ENCODE results near the gene PIK3R3. TPM values are rescaled to one million over a fixed set of nuclear protein-coding genes. Genes with fewer than 3 reads are reported as not detected.

Gene PIK3R3
- polyA plus RNA-seq, 2 of the 4 experiments (the other 2 are of a cell fraction) = 2.1 to 2.2 TPM

DNA sequence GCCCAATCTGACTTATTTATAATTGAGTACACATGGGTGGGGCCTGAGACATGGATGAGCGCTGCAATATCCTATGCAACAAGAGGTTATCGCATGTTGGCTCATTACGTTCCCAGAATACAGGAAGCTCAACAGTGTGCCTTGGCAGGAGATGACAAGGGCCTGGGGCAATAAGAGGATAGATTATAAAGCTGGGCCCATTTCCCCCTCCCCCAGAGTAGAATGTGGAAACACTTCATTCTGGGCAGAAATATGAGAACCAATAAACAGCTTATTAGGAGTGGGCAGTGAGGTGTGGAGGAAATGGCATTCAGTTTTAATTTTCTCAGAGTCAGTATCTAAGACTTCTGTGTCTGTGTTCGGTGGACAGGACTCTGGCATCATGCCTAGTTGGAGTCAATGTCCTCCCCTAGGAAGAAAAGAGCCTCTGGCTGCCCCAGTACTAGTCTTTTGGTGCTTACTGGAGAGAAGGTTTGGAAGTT is 92.8 kb downstream of the PIK3R3 start (continued):
- TF ChIP-seq, protein P1, sequence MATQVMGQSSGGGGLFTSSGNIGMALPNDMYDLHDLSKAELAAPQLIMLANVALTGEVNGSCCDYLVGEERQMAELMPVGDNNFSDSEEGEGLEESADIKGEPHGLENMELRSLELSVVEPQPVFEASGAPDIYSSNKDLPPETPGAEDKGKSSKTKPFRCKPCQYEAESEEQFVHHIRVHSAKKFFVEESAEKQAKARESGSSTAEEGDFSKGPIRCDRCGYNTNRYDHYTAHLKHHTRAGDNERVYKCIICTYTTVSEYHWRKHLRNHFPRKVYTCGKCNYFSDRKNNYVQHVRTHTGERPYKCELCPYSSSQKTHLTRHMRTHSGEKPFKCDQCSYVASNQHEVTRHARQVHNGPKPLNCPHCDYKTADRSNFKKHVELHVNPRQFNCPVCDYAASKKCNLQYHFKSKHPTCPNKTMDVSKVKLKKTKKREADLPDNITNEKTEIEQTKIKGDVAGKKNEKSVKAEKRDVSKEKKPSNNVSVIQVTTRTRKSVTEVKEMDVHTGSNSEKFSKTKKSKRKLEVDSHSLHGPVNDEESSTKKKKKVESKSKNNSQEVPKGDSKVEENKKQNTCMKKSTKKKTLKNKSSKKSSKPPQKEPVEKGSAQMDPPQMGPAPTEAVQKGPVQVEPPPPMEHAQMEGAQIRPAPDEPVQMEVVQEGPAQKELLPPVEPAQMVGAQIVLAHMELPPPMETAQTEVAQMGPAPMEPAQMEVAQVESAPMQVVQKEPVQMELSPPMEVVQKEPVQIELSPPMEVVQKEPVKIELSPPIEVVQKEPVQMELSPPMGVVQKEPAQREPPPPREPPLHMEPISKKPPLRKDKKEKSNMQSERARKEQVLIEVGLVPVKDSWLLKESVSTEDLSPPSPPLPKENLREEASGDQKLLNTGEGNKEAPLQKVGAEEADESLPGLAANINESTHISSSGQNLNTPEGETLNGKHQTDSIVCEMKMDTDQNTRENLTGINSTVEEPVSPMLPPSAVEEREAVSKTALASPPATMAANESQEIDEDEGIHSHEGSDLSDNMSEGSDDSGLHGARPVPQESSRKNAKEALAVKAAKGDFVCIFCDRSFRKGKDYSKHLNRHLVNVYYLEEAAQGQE (IDR thresholded peaks at IDR 0.05) = no peak

DNA sequence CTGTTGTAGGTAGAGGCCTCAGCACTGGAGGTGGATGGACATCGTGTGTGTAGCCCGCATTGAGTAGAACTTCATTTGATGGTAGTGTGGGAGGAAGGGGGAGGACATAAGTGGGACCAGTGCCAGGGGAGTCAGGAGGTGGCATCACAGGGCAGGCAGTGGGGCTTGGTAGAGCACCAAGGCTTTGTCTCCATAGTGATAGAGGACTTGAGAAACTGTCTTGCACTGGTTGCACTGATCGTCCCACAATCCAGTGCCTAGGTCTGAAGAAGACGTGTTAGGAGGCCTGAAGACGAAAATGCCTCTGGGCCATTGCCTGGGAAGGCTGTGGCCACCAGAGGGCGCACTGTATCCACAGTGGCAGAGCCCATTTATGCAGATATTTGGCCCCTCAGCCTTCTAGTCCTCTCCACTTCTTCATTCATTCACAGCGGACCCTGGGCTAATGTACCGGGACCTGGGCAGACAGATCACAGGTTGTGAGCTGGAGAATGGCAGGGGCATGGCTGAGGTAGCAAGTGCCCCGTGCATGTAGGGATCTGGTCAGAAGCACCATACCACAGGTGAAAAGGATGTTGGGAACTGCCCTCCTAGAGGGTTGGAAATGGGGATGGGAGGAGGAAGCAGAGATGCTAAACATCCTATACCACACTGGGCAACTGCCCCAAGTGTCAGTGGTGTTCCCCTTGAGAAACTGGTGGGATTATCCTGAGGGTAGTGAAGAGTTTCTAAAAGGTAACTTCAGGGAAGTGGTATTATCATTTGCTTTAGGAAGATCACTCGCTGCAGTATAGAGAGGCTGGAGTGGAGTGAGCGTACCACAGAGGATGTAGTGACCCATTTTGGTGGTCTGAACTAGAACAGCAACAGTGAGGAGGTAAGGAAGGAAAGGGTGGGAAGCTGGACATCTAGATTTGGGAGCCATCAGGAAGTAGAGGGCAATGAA is 95.3 kb downstream of the PIK3R3 start:
- 30% methylated on average over 9 of the region's 11 CpGs for WGBS (ENCODE audit: missing lambda C conversion rate)
- CTCF ChIA-PET = interaction anchor here (0.6 to 13.2 kb wide), 32 partner anchors 11 to 228 kb away, joined by 3 to 181 read pairs (median 4); partner anchors contain the start of genes P3R3URF and TSPAN1
- ATAC-seq = peak; percentile 79 to 83
- H3K9me3 ChIP-seq = no peaks in the 10 kb centered on the region
- POLR2A ChIA-PET = no interaction called here
- peak; percentile 65 to 71 for DNase-seq (ENCODE audit: low read depth in 1 of 2, low spot score in 1 of 2)
- H3K4me3 ChIP-seq = no peak overlapping the region
- H3K4me1 ChIP-seq = no peaks in the 10 kb centered on the region
- no peak for FAIRE-seq
- no peak overlapping the region for H3K4me2 ChIP-seq
- no peak overlapping the region for H3K27ac ChIP-seq
- peak; percentile 94 for TF ChIP-seq SMC3 (IDR thresholded peaks at IDR 0.05)
- TF ChIP-seq RNF2 (IDR thresholded peaks at IDR 0.05; ENCODE audit: borderline replicate concordance, low read depth) = no peak
- 0 out of 2 replicates have a peak, but pooled peaks have one; percentile 58 for TF ChIP-seq POLR2AphosphoS2 (conservative IDR thresholded peaks at IDR 0.05; ENCODE audit: low read length)
- TF ChIP-seq, protein P2, sequence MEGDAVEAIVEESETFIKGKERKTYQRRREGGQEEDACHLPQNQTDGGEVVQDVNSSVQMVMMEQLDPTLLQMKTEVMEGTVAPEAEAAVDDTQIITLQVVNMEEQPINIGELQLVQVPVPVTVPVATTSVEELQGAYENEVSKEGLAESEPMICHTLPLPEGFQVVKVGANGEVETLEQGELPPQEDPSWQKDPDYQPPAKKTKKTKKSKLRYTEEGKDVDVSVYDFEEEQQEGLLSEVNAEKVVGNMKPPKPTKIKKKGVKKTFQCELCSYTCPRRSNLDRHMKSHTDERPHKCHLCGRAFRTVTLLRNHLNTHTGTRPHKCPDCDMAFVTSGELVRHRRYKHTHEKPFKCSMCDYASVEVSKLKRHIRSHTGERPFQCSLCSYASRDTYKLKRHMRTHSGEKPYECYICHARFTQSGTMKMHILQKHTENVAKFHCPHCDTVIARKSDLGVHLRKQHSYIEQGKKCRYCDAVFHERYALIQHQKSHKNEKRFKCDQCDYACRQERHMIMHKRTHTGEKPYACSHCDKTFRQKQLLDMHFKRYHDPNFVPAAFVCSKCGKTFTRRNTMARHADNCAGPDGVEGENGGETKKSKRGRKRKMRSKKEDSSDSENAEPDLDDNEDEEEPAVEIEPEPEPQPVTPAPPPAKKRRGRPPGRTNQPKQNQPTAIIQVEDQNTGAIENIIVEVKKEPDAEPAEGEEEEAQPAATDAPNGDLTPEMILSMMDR (IDR thresholded peaks at IDR 0.05) = peak; percentile 82
- no peak for TF ChIP-seq POLR2A (IDR thresholded peaks at IDR 0.05; ENCODE audit: low read length)
- TF ChIP-seq RAD21 (conservative IDR thresholded peaks at IDR 0.05 in 1 of 2, IDR thresholded peaks at IDR 0.05 in 1 of 2) = peak; percentile 88 to 89
- no peak for TF ChIP-seq ZSCAN20 (CRISPR knock-in tag; IDR thresholded peaks at IDR 0.05)
- TF ChIP-seq HDAC2 (IDR thresholded peaks at IDR 0.05) = no peak
- no peak for TF ChIP-seq MYC (IDR thresholded peaks at IDR 0.05; ENCODE audit: borderline replicate concordance, low read length)
- no peak for TF ChIP-seq BHLHE40 (IDR thresholded peaks at IDR 0.05; ENCODE audit: low read depth, low read length)
- no peak for TF ChIP-seq NPAS2 (CRISPR knock-in tag; IDR thresholded peaks at IDR 0.05; ENCODE audit: borderline replicate concordance)
- no peak for TF ChIP-seq HOXB13 (CRISPR knock-in tag; IDR thresholded peaks at IDR 0.05; ENCODE audit: low read depth)
- no peak for TF ChIP-seq MAFK (IDR thresholded peaks at IDR 0.05; ENCODE audit: partially characterized antibody)
- TF ChIP-seq ZC3H11A (IDR thresholded peaks at IDR 0.05) = no peak
- TF ChIP-seq, protein P3, sequence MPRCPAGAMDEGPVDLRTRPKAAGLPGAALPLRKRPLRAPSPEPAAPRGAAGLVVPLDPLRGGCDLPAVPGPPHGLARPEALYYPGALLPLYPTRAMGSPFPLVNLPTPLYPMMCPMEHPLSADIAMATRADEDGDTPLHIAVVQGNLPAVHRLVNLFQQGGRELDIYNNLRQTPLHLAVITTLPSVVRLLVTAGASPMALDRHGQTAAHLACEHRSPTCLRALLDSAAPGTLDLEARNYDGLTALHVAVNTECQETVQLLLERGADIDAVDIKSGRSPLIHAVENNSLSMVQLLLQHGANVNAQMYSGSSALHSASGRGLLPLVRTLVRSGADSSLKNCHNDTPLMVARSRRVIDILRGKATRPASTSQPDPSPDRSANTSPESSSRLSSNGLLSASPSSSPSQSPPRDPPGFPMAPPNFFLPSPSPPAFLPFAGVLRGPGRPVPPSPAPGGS (IDR thresholded peaks at IDR 0.05) = no peak
- no peak for TF ChIP-seq ZFP36 (IDR thresholded peaks at IDR 0.05; ENCODE audit: borderline replicate concordance, partially characterized antibody)
- no peak for TF ChIP-seq SREBF2 (IDR thresholded peaks at IDR 0.05)
- TF ChIP-seq CBX8 (IDR thresholded peaks at IDR 0.05) = no peak

Data from A549 (cell line).